SKM-1 treated with dmso at 0.1 percent for 144 hours (cell line): ENCODE results near the gene ANP32E.
"Not testable (repeated sequence)": the region's sequence is repeated elsewhere in the genome, so short reads cannot be mapped to it uniquely, and the experiment has no call there.

ENCODE experiments used
- DNase-seq: peaks from one replicate; lab custom pipeline; 2025; ENCODE audit not compliant: unreplicated experiment; lab: John Stamatoyannopoulos, UW

Gene ANP32E

DNA sequence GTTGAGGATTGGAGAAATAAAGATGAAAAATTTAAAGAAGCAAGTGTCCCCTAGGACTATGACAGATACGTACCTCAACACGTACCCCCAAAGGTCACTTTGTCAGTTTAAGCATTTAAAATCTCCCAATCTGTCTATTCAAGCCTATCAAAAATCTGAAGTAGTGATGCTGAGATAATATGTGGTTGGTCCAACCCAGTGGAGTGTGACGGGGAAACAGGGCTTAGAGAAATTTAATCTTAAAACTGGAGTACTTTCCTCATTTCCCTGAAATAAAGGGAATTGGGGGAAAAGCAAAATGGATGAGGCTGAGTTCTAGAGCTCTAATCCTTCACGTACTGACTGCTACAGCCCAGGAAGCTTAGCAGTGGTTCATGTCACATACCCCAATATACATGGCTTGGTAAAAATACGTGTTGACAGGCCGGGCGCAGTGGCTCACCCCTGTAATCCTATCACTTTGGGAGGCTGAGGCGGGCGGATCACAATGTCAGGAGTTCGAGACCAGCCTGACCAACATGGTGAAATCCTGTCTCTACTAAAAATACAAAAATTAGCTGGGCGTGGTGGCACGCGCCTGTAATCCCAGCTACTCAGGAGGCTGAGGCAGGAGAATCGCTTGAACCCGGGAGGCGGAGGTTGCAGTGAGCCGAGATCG, 21.7 kb downstream of the ANP32E start:
- not testable (repeated sequence) for DNase-seq

DNA sequence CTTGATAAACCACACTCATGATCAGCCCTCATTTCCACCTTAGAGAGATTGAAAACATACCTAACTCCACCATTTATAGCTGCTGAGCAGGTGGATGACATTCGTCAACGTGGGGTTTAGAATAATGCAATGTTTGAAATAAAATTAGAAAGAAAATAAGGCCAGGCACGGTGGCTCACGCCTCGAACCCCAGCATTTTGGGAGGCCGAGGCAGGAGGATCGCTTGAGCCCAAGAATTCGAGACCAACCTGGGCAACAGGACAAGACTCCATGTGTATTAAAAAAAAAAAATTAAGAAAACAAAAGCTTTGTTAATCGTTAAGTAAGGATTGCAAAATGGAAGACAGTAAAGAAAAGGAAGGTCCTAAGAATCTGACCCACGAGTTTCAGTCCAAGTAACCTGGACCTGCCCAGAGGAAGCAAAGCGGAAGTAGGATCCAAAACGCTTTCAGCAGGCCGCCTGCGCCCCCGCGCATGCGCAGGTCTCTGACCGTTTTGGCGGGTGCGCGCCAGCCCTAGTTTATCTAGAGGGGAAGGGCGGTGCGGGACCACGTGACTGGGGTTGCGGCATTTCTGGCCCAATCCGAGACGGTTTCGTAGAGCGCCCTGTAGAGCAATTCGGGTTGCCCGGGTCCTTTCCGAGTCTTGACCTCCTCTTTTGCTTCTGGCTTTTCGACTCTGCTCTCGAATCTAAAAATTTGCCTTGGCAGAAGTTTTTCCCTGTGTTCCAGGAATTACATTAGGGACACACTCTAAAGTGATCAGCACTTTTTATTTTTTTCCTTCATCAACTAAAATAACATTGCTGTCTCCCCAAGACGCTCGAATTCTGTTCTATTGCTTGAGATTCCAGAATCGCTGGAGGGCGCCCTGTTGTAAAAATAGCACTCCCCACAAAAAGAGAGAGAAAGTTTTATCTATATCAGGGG, 22.5 kb downstream of the ANP32E start:
- DNase-seq: no peak

- DNase-seq: no peak
Observed at GRCh38 chr1:150212070-150212469, 23.8 kb downstream of the ANP32E start.

GRCh38 chr1:150210706-150211105, 25.2 kb downstream of the ANP32E start:
- no peak for DNase-seq

DNA sequence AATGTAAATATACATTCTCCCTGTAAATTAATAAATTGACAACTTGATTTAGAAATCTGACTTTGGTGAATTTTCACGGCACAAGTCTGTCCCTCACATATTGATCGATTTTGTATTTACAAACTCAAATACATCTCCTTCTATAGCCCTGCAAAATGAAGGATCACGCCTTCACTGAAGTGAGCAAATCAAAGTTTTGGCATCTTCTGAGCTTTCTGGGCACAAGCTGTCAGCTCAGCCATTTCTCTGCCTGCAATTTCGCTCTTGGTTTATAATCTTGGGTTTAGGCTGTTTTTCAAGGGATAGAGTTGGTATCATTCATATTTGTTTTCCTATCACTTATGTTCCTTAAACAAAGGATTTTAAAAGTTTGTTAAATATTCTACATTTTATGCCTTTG, 25.8 kb downstream of the ANP32E start:
- DNase-seq: no peak

DNA sequence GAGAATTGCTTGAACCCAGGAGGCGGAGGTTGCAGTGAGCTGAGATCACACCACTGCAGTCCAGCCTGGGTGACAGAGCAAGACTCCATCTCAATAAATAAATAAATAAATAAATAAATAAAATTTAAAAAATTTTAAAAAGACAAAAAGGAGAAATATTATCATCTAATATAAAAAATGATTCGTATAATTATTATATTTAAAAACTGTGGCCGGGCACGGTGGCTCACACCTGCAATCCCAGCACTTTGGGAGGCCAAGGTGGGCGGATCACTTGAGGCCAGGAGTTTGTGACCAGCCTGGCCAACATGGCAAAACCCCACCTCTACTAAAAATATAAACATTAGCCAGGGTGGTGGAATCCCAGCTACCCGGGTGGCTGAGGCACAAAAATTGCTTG, 27.5 kb downstream of the ANP32E start:
- DNase-seq: not testable (repeated sequence)

GRCh38 chr1:150207281-150207971, 28.5 kb downstream of the ANP32E start:
- no peak for DNase-seq

DNA sequence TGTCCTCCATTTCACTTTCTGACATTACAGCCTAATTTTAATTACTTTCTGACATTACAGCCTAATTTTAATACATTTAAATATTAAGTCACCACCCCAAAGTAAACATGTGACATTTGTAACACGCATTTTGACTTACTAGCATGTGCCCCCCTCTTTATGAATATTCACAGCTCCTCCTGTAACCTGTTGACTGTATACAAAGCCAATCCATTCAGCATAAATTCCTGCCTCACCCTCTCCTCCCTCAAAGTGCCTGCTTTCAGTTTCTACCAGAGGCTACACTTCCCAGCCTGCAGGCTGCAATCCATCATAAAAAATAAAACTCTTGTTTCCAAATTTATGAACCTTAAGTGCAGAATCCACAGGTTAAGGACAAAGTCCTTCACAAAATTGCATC, 39.5 kb downstream of the ANP32E start:
- no peak for DNase-seq

DNA sequence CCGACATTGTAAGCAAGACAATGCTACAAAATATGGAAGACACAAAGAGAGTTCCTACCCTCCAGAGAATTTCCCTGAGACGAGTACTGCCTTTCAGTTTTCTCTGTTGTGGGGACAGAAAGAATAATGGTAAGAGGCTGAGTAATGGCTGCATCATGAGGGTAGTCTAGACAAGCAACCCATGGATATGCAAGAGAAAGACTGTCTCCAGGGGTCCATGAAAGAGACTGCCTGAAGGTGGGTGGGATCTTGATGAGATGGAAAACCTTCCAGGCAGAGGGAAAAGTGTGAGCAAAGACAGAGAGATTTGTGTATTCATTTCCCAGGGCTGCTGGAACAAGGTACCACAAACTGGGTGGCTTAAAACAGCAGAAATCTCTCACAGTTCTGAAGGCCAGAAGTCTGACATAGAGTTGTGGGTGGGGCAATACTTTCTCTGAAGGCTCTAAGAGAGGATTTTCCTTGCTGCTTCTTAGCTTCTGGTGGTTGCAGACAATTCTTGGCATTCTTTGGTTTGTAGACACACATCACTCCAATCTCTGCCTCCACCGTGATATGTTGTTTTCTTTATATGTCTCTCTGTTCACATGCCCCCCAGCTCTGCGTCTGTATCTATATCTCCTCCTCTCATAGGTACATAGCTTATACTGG, 41.4 kb downstream of the ANP32E start:
- DNase-seq: no peak

DNA sequence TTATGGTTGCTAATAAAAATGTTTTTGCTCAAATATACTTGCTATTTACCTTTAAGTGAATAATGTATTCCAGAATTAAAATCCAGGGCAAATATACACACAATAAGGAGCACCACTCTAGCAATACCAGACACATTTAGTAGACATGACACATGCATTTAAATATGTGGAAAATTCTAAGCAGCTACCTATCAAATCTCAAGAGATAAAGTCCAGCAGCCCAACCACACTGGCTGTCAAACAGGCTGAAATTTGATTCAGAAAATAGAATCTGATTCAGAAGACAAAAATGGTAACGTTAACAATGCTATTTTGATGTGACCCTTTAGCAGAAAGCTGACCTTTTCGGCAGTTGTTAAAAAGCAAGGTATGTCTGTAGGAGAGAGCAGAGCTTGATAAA, 43.9 kb downstream of the ANP32E start:
- DNase-seq: no peak

GRCh38 chr1:150187560-150187931, 48.4 kb downstream of the ANP32E start:
- DNase-seq: no peak

DNA sequence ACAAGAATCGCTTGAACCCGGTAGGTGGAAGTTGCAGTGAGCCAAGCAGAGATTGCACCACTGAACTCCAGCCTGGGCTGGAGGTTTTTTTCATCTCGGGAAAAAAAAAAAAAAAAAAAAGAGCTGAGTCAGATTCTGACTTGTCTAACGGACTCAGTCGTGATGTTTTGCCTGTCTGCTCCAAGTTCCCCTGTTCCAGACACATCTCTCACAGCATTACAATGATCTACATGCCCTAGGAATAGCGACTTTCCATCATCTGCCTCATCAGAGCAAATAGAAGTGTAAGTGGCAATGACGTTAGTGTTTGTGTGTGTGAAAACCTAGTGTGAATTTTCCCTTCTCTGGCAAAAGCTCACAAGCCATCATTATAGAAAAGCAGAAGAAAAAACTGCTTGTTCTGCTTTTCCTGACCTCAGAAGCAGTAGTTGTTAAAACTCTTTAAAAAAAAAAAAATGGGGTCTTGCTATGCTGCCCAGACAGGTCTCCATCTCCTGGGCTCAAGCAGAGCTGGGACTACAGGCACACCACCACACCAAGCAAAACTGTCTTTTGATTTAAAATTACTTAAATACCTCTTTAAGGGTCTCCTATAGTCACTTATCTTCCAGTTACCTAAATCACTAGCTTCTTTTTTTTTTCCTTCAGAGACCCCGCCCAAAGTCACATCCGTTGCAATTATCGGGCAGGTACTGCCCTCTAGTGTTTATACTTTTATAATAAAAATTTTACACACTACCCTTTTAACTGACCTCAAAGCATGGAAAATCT, 48.9 kb downstream of the ANP32E start:
- DNase-seq: peak; percentile 88

DNA sequence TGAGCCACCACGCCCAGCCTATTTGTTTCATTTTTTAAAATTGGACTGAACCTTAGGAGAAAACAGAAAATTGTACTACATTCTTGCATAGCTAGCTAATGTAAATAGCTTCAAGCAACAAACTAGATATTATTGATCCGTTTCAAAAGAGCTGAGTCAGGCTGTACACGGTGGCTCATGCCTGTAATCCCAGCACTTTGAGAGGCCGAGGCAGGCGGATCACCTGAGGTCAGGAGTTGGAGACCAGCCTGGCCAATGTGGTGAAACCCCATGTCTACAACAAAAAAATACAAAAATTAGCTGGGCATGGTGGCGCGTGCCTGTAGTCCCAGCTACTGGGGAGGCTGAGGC, 49.5 kb downstream of the ANP32E start:
- not testable (repeated sequence) for DNase-seq

- no peak for DNase-seq
Observed at GRCh38 chr1:150185481-150185880, 50.4 kb downstream of the ANP32E start.

DNA sequence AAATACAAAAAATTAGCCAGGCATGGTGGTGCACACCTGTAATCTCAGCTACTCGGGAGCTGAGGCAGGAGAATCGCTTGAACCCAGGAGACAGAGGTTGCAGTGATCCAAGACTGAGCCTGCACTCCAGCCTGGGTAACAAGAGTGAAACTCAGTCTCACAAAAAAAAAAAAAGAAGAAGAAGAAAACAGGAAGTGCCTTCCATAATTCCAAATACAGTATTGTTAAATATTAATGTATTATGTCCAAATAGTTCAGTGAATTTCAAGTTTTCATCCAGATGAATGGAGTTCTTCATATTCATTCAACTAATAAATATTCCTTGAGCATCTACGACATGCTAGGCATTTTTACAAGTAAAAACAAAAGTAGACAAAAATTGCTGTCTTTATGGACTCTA, 52.9 kb downstream of the ANP32E start:
- DNase-seq: peak; percentile 50

GRCh38 chr1:150182247-150182646, 53.7 kb downstream of the ANP32E start:
- DNase-seq: no peak

- no peak for DNase-seq
Observed at GRCh38 chr1:150180474-150180873, 55.4 kb downstream of the ANP32E start.

DNA sequence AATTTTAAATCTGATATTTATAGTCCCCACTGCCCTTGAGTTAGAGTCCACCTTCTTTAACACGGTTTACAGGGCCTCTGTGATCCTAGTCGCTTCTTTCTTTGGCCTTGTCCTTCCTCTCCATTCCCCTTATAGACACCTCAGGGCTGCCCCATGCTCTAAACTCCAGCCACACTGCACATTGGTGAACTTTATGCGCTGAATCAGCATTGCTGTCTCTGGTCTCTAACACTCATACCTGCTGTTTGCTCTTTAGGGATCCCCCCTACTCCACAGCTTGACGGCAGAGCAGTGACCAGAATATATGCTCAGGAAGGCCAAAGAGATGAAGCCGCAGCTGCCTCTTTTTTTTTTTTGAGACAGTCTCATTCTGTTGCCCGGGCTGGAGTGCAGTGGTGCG, 56.0 kb downstream of the ANP32E start:
- no peak for DNase-seq

- DNase-seq: peak; percentile 79
Observed at GRCh38 chr1:150178548-150178947, 57.4 kb downstream of the ANP32E start.

- DNase-seq: no peak
Observed at GRCh38 chr1:150176593-150176992, 59.3 kb downstream of the ANP32E start.

DNA sequence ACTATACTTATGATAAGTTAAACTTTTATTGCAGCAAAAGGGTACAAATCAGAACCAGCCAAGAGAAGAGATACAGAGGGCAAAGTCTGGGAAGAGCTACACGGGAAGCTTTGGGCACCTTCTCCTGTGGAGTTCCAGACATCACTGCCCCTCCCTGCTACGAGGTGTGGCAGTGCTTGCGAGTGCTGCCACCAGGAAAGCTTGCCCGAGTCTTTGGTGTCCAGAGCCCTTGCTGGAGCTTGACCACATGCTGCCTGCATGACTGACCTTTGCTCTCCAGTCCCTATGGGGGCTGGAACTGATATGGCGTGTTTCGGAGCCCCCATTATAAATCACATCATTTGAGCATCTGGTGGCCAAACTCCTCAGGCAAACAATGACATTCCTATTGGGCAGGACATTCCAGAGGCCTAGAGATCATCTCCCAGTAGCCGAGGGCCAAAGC, 62.7 kb downstream of the ANP32E start:
- DNase-seq: no peak
